Activated CD4-positive, alpha-beta T cell treated with anti-CD3 and anti-CD28 coated beads for 4 hours (primary cell): ENCODE measurements around the gene CNNM3.

Source experiments
- DNase-seq, 2 donors: peaks; one replicate each; pipeline ENCODE4 v3.0.0-alpha.2; 2020

CNNM3 gene

DNA sequence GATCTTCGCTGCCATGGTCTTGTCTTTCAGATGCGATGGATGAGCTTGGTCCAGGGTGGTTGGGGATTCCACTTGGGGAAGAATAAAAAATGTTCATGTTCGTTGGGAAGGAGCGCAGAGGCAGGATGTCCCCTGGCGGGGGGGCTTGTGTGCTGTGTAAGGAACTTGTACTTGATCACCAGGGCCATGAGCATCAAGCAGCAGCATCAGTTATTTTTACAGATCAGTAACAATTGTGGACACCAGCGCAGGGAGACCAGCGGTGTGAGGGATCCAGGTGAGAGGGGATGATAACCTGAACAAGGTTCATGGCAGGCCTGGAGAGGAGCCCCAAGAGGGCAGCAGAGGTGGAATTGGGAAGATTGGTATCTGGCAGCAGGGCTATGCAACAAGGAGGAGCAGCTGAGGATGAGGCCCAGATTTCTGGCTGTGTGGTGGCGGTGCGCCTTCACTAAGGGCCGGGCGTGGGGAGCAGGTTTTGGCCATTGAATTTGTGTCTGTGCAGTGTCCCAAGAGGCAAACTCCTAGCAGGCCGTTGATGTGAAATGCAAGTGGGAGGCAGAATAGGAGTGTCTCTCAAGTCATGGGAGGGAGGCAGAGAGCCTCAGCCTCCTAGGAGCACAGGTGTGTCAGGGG, 3.9 kb downstream of the CNNM3 start:
- DNase-seq: no peak

DNA sequence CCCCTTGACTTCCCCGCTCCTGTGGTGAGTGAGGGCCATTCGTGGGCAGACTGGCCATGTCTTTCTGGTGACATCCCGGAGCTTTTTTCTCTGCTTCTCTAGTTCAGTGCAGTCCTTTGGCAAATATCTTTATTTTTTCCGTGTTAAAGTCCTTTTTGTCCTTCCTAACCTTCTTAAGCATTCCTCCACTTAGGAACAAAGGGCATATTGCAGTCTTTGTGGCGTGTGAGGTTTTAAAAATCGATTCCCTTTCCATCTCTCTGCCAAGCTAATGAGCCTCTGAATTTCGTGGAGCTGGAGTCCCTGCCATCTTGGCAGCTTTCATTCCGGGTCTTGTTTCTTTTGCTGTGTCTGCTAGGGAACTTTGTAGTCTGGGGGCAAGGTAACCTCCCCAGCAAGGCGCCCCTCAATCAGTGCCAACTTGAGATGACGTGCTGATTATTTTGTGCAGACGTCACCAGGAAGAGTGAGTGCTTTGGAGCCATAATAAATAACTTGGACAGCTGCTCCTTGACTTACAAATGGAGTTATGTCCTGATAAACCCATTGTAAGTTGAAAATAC, 5.1 kb downstream of the CNNM3 start:
- no peak for DNase-seq

DNA sequence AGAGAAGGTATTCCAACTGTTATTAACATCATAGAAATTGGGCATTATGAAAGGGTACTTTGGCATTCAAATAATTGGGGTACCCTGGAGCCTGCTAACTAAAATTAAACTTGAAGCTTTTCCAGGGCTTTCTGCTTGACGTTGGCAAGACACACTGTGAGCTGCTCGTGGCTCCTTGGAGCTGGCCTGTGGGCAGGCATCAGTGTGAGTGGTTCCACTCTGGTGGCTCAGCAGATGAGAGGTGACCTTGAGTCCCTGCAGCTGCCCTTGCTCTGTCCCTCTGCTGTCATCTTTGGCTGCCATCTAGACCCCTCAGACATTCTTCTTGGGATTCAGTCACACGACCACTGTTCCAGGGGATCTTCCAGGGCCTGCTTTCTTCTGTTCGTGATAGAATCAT, 6.7 kb downstream of the CNNM3 start:
- no peak for DNase-seq

DNA sequence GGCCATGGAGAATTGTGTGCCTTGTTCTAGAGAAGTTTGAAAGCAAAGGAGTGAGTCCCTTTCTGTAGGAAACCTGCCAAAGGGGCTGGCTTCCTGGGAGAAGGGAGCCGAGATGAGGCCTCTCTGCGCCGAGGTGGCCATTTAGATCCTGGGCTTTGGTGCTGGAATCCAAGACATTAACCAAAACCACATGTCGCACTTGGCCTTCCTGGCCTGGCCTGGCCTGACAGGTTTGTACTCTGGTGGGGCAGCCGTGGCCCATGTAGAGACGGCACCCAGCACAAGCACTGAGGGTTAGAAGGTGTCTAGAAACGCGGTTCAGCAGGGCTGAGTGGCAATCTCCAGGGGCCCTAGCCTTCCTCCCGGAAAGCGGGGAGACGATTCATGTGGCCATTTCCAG, 7.1 kb downstream of the CNNM3 start:
- DNase-seq: no peak

DNA sequence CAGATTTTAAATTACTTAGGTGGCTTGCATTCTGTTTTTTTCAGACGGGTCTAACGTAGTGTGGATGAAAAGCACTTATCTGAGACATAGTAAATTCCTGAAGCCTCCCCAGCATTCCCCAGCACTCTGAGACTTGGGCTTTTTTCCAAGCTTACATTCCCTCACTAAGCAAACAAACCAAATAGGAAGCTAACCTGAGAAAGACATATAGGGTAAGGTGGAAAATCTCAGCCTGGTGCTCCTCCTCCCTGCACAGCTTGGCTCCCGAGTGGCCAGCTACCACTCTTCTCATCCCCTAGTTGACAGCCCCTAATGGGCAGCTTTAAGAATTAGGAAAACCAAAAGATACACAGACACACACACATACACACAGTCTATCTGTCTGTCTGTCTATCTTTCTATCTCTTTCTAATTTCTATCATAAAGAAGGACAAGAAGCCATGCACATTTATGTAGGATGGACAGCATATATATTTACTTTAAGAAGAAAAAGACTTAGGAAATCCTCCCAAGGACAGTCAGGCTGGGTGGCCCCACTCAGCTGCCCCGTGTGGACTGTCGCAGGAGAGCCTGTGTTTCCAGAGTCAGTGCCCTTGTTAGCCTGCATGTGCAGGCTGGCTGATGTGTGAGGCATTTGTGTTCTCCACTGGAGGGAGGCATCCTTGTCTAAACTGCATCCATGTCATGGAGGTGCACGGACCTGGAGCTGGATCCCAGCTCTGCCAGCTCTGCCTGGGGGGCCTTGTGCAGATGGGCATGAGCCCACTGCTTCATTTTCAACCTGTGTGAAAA, 8.2 kb downstream of the CNNM3 start:
- DNase-seq: no peak

DNA sequence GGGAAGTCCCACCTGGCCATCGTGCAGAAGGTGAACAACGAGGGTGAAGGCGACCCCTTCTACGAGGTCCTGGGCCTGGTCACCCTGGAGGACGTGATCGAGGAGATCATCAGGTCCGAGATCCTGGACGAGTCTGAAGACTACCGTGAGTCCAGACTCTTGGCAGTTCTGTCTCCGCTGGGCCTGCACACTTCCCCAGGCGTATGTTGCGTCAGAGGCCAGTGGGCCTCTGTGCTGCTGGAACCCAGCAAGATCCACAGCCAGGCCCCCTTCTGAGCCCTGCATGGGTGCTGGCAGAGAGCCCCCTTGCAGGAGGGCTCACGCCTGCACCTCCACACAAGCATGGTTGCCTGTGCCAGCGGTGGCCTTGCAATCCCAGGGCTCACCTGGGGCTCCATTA, 9.0 kb downstream of the CNNM3 start:
- no peak for DNase-seq

DNA sequence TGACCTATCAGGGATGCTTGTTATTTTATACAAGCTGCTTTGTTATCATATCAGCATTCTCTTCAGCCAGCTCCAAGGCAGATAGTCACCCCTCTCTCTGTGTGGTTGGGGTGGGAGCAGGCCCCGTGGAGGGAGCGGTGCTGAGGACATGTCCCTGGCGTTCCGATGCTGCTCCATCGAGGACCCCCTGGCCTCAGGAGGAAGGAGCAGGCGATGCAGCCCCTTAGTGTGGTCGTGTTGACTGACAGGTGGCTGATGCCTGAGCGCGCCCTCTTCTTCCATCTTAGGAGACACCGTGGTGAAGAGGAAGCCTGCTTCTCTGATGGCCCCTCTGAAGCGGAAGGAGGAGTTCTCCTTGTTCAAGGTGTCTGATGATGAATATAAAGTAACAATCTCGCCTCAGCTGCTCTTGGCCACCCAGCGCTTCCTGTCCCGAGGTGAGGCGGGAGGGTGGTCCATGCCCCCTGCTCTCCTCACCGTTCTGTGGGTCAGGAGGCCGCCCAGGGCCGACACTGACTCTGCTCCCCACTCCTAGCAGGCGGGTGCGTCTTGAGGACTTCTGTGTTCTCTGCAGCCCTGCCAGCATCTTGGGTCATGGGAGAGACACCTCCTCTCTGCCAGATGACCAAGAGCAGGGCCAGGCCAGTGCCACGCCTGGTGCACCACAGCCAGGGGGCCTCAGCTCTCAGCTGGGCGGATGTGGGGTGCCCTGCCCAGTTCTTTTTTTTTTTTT, 10.6 kb downstream of the CNNM3 start:
- no peak for DNase-seq

DNA sequence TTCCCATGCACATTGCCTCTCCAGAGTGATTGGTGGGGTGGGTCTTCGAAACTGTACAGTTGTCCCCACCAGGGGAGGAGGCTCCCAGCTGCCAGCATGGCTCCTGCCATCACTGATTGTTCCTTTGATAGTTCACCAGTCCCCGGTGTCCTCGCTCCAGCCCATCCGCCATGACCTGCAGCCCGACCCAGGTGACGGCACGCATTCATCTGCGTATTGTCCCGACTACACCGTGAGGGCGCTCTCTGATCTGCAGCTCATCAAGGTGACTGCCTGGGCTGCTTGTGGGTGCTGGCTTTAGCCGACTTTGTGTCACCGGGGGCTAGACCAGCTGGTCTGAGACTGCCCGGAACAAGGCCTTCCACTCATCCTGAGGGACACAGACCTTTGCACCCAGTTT, 12.4 kb downstream of the CNNM3 start:
- no peak for DNase-seq

DNA sequence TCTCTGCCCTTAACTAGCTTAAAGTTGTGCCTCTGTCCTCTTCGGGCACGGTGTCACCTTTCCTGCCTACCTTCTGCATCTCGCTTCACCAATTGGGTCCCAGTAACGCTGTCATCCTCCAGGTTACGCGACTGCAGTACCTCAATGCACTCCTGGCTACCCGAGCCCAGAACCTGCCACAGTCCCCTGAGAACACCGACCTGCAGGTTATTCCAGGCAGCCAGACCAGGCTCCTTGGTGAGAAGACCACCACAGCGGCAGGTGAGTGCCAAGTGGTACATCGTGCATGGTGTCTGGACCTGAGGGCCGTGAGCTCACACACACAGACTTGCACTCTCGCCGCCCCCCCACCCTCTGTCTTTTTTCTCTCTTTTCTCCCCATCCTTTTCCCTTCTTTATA, 12.8 kb downstream of the CNNM3 start:
- DNase-seq: no peak

DNA sequence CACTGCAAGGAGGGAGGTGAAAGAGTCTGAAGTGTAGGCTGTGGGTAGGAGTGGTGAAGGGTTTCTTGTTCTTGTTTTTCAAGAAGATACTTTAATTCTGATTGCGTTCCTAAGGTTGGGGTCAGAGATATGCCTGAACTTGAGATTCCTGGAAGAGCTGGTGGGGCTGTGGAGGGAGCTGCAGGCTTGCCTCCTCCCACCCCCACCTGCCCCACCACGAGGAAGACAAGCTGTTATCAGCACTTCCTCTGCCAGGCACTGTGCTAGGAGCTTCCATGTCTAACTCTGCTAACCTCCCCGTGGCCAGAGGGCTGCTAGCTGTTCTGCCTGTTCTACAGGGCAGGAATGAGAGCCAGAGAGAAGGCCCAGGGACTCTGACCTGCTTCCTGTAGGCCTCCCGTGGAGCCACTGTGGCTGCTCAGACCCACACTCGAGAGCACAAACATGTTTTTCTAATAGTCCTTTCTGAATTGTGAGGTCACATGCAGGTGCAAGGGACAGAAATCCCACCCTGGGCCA, 14.0 kb downstream of the CNNM3 start:
- no peak for DNase-seq

DNA sequence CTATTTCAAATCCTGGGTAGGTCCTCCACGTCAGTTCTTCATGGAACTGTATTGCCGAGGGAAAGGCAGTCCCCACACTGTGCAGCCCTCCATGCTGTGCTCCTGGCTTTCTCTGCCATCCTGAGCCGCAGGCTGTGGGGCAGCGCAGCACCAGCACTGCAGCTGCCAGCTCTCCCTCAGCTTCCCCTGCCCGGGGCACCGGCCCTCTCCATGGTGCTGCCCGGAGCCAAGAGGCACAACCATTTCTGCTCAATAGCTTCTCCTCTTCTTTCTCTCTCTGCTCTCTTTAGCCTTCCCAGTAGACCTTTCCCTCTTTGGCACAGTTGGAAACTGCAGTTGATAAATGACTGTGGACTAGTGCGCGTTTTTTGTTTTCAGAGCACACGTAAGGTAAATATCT, 15.6 kb downstream of the CNNM3 start:
- DNase-seq: no peak

DNA sequence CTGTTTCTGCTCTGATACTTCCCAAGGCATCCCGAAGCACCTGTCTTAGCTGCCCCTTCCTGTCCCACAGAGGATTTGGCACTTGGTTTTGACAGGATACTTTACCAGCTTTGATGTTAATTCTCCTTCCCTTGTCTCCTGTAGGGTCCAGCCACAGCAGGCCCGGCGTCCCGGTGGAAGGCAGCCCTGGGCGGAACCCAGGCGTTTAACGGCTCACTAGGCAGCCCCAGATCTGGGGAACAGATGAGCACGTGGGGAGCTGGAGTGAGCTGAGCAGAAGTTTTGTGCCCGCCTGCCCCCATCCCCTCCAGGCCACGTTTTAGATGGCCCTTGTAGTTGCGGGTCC, 16.3 kb downstream of the CNNM3 start:
- no peak for DNase-seq

DNA sequence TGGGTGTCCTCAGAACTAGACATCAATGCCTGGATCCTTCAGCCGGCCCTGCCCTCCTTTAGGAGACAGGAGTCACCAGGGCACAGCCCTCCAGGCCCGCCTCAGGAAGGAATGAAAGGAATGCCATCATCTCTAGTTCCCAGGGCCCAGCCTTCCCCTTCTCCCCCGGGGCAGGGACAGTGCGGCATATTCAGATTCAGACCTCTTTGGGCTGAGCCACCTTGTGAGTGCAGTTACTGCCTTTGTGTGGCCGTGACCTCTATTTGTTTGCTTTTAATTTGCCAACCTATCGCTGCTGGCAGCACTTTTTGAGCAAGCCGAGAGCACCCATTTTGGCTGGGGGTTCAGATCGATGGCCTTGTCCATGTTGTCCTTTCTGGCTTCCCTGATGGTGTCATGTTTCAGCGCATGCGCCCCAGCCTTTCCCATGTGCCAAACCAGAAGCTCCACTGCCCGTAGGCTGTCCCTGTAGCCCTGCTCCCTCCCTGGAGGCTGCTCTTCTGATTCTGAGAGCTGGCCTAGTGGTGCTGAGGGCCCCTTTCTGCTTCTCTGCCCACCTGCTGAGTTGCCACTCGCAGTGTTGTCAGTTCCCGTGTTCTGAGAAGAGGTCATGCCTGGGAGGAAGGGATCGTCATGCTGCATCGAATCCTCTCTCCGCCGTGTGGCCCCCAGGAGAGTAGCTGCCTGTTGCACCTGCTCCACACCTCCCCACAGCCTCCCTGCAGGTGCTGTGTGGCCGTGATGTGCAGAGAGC, 16.9 kb downstream of the CNNM3 start:
- no peak for DNase-seq

DNA sequence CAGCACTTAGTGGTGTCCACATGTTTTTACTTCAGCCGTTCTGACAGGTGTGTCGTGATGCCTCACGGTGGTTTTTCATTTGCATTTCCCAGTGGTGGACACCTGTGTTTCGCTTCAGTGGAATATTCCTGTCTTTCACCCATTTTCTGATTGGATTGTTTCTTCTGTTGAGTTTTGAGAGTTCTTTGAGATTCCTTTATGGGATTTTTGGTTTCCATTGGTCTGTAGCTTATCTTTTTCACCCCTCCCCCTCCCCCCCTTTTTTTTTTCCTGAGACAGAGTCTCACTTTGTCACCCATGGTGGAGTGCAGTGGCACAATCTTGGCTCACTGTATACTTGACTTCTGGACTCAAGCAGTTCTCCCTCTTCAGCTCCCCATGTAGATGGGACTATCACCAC, 19.8 kb downstream of the CNNM3 start:
- no peak for DNase-seq

DNA sequence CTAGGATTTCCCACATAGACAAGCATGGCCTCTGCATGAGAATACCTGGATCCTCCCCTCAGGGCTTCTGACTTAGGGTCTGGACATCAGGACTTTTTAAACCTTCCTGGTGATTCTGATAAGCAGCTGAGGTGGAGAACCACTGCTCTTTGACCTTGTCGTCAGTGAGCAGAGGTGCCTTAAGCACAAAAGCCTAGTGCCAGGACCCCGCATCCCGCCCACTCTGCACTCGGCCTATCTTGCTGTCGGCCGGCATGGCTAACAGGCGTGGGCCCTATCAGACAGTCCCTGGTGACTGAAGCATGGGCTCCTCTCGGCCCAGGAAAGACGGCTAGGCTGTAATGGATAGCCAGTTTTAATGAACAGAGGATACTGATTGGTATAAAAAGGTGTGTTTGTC, 21.5 kb downstream of the CNNM3 start:
- DNase-seq: no peak

DNA sequence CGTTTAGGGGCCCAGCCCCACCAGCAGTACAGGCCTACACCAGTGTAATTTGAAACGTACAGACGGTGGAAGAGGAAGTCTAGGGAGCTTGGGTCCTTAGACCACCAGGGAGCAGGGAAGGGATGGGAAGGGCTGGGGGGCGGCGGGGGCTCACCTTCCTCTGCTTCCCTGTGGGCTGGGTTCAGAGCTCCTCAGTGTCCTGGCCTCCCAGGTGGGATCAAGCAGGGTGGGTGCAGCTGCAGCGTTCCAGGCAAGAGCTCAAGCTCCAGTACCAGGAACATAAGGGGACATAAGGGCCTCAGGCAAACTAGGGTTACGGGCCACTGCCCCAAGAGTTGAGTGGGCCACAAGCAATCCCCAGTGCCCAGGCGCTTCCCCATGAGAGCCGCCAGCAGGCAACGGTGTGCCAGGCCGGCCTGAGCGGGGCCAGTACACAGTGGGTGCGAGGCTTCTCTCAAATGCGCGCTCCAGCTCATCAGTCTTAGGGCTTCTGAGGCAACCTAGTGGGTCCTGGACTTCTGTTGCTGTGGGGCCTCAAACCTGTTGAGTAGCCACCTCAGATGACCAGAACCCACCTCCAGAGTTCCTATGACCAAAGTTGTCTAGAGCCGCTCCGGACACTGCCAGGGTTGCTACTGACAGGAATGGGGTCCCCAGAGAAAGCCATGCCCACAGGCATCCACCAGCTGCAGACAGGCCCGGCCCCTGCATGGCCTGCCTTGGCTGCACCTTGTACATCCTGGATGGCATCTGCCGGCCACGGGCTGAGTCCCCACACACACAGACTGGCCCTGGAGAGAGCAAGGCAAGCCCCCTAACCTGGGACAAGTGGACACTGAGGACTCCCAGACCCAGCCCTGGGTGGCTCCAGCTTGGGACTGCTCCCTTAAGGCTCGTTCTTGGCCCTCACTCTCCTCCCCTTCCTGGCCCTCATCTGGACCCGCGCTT, 22.6 kb downstream of the CNNM3 start:
- no peak for DNase-seq

DNA sequence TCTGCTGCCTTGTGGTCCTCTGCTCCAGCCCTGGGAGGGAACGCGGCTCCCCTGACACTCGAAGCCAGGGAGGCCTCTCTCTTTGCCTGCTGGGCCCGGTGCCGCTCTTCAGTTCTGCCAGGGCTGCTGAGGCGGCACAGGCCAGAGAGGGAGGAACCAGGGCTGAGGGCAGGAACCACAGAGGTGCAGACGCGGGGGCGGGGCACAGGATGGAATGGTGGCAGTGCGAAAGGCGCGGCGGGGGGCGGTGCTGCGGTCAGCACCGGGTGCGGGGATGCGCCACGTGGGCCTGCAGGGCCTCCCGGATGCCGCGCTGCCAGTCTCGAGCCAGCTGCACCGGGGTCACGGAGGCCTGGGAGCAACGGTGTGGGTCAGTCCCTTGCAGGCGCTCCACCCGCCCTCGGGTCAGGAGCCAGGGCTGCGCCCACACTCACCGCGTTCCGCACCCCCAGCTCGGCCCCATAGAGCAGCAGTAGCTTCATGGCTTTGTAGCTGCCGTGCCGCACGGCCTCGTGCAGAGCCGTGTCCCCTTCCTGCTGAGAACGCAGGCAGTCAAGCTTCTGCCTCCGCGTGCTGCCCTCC, 23.3 kb downstream of the CNNM3 start:
- peak; percentile 76 to 83 for DNase-seq

DNA sequence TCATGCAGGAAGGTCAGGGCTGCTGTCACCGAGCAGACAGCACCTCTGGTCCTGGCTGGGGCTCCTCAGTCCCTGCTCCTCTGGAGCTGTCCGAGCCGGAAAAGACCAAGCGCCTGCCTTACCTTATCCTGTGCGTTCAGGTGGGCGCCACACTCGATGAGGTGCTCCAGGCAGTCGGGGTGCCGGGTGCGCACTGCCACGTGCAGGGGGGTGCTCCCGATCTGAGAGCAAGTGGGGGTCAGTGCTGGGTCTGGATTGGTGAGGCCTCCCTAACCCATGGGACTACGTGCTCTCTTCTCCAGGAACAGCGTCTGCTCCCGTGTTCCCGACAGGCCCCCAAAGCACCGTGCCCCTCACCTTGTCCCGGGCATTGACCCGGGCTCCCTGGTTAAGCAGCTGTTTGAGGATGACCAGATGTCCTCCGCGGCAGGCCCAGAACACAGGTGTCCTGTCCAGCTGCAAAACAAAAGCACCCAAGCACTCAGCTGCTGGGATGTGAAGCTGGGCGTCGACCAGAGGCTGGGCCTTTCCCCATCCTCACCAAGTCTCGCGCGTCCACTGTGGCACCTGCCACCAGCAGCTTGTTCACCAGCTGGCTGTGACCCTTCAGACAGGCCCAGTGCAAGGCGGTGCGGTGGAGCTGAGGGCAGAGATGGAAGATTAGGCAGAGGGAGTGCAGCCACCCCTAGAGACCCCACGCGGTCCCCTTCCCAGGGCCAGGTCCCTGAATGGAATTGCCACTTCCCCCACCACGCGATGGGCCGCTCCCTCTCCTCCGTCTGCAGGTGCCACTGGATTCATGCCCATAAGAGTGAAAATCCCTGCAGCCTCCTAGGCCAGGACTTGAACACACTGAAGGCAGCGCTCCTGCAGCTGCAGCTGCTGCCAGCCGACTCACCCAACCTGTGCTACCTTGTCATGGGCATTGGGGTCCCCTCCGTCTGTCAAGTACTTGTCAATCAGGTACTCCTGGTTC, 24.1 kb downstream of the CNNM3 start:
- DNase-seq: no peak

DNA sequence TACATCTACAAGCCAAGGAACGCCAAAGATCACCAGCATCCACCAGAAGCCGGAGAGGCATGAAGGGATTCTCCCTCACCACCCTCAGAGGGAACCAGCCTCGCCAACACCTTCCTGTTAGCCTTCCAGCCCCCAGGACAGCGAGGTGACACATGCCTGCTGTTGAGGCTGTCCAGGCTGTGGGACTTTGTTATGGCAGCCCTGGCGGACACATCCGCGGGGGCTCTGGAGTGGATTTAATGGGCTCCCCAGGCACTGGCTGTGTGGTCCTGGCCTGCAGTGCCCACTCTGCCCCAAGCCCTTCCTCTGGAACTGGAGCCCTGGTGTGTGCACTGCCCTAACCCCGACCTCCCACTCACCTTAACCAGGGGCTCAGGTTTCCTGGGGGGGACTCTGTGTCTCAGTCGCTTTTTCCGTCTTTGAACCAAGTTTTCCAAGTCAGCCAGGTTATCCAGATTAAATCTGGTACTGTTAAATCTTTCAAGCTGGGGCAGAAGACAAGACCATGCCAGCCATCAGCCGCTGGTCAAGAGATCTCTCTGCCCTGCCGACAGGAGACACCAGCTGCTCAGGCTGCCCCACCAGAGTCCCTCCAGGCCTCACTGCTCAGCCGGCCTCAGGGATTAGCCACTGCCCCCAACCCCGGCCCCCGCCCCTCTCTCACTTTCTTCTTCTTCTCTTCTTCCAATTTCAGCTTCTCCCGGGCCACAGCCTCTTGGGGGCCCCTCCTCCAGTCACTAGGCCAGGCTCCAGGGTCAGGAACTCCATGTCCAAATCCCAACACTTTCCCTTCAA, 25.8 kb downstream of the CNNM3 start:
- DNase-seq: no peak
